Measurements from ENCODE around the gene MYO5B. TPM values are rescaled to one million over a fixed set of nuclear protein-coding genes. Genes with fewer than 3 reads are reported as not detected.

MYO5B gene
- total and polyA plus RNA-seq, 10 of the 15 experiments (the other 5 are each of a cell fraction or from before 2014, with no cell fraction given), result 2.5 to 4.5 (median 3.3) TPM

DNA sequence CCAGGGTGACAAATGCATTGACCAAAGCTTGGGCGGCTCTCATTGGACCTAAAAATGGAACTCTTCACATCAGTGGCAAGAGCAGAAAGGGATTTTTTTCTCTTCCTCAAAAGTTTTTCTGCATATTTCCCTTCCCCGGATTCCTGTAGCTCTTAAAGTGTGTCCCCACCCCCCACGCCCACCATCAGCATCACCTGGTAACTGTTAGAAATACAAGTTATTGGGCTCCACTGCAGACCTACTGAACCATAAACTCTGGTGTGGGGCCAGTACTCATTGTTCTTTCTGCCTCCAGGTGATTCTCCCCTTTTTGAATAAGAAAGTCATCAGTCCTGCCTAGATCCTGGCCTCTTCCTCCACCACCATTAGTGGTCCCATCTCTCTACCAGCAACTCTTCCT is 1.3 kb upstream of the MYO5B start (continued):
- TF ChIP-seq CHD4 (IDR thresholded peaks at IDR 0.05), result no peak
- no peak for TF ChIP-seq MYB (IDR thresholded peaks at IDR 0.05; ENCODE audit: borderline replicate concordance, low read depth, low read length)
- no peak for TF ChIP-seq EP300 (IDR thresholded peaks at IDR 0.05; ENCODE audit: borderline replicate concordance in 1 of 2, control insufficient read depth in 1 of 2, low read depth in 2 of 2, low read length in 2 of 2)

DNA sequence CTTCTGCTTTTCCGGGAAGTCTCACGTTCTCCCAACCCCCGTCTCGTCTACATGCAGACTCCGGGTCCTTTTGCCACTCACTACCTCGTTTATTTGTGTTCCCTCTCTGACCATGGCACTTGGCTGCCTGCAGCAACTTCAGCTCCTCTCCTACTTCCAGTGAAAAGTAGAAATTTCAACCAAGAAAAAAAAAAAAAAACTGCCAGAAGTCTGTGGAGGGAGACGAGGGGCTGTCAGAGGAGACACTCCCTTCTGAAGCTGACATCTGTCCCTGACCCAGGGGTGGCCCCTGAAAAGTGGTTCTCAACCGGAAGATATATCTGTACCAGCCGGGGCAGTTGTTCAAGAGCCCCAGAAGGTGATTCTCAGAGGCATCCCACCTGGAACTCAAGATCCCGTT is 742 bp upstream of the MYO5B start:
- Histone ChIP-seq H3K27me3 (replicated peaks in 1 of 2; ENCODE audit: control insufficient read depth in 2 of 2, insufficient read depth in 2 of 2, low read length in 1 of 2) (peaks cover 6 to 10% of the 10 kb centered on the region in 2 experiments; a peak in 3 of 4 replicates), H3K4me2 (ENCODE audit: control insufficient read depth, insufficient read depth) (no peak overlapping the region), H3K4me1 (ENCODE audit: control insufficient read depth, insufficient read depth, low read length) (no peaks in the 10 kb centered on the region), H3K79me2 (ENCODE audit: control insufficient read depth, insufficient read depth, low read length) (no peaks in the 10 kb centered on the region), H3K27ac (ENCODE audit: control insufficient read depth, insufficient read depth) (no peak overlapping the region), H3K36me3 (ENCODE audit: control insufficient read depth in 2 of 2, insufficient read depth in 2 of 2, low read length in 1 of 2) (no peaks in the 10 kb centered on the region), H3K4me3 (no peak overlapping the region), H2AFZ (ENCODE audit: control insufficient read depth, low read depth, low read length) (no peak overlapping the region), H3K9me3 (replicated peaks; ENCODE audit: control insufficient read depth, insufficient read depth, low read length) (no peaks in the 10 kb centered on the region), H3K9ac (ENCODE audit: control insufficient read depth, insufficient read depth, low read length) (no peak overlapping the region), H4K20me1 (ENCODE audit: control insufficient read depth, insufficient read depth) (no peaks in the 10 kb centered on the region)
- 21% methylated on average over 10 of the region's 10 CpGs for WGBS (ENCODE audit: insufficient coverage, insufficient replicate concordance, low lambda C conversion rate, missing lambda C conversion rate)
- DNase-seq (ENCODE audit: low read depth, low spot score), result no peak
- ChIA-PET SMC1A (ENCODE audit: uncharacterized antibody, unreplicated experiment) (interaction anchor here (0.8 to 3.3 kb wide), 15 partner anchors 9 to 191 kb away, joined by 3 to 24 read pairs (median 5); no protein-coding TSS in a partner anchor), RAD21 (ENCODE audit: unreplicated experiment) (interaction anchor here (0.7 to 3.9 kb wide), 30 partner anchors 8 to 233 kb away, joined by 3 to 29 read pairs (median 4); no protein-coding TSS in a partner anchor), CTCF (interaction anchor here (0.7 to 5.3 kb wide), 32 partner anchors 7 to 685 kb away, joined by 3 to 32 read pairs (median 4); partner anchors contain the start of gene SKA1), POLR2A (interaction anchor here (0.6 to 1.4 kb wide), 5 partner anchors 104 to 191 kb away, joined by 3 to 5 read pairs (median 3); no protein-coding TSS in a partner anchor)
- no TSS peak for BruUV-seq (replicated peaks)
- in situ Hi-C loops (cut with MboI), result no loop called here
- no peak for FAIRE-seq
- TF ChIP-seq RB1 (IDR thresholded peaks at IDR 0.05; ENCODE audit: borderline replicate concordance) (no peak), PML (IDR thresholded peaks at IDR 0.05; ENCODE audit: low read length) (no peak), NR2C1 (IDR thresholded peaks at IDR 0.05) (no peak), BRCA1 (IDR thresholded peaks at IDR 0.05; ENCODE audit: low read depth, low read length) (no peak), NFYA (IDR thresholded peaks at IDR 0.05; ENCODE audit: borderline replicate concordance, low read depth, low read length) (no peak), PRDM15 (CRISPR knock-in tag; IDR thresholded peaks at IDR 0.05) (no peak), IRF4 (IDR thresholded peaks at IDR 0.05; ENCODE audit: low read depth, low read length) (no peak), NRF1 (conservative IDR thresholded peaks at IDR 0.05; ENCODE audit: low read depth, low read length) (no peak), BMI1 (IDR thresholded peaks at IDR 0.05; ENCODE audit: borderline replicate concordance) (no peak), MAX (IDR thresholded peaks at IDR 0.05; ENCODE audit: low read depth, low read length) (no peak), MEF2A (IDR thresholded peaks at IDR 0.05; ENCODE audit: insufficient read depth, low read depth, low read length) (no peak), POLR2AphosphoS2 (IDR thresholded peaks at IDR 0.05; ENCODE audit: low read depth, low read length) (no peak), ZNF24 (IDR thresholded peaks at IDR 0.05) (no peak), ZNF274 (IDR thresholded peaks at IDR 0.05; ENCODE audit: insufficient read depth, insufficient read length) (no peak), CHD4 (IDR thresholded peaks at IDR 0.05) (no peak), CBX3 (IDR thresholded peaks at IDR 0.05; ENCODE audit: borderline replicate concordance, low read depth) (no peak)
- no peak for ATAC-seq
- intact Hi-C loops (cut with micrococcal nuclease; ENCODE audit: unreplicated experiment), result loop anchor here (1.0 to 10.0 kb wide), 3 partner anchors 84 to 681 kb away; no protein-coding TSS in a partner anchor
